NB4 (cell line): ENCODE measurements around the gene USP12.
"Not testable (repeated sequence)": the region's sequence is repeated elsewhere in the genome, so short reads cannot be mapped to it uniquely, and the experiment has no call there.

Experiments used
- DNase-seq: peaks from one replicate; pipeline ENCODE4 v3.0.0; 2010; ENCODE audit warnings: low read depth
- H3K4me3 ChIP-seq: one replicate; pipeline ENCODE4 v1.5.1; 2011; ENCODE audit warnings: mild to moderate bottlenecking, low read depth, low read length, moderate library complexity
- MYC ChIP-seq: IDR thresholded peaks from 2 replicates; pipeline ENCODE4 v1.6.1; 2011; ENCODE audit warnings: low read depth, low read length
- POLR2A ChIP-seq: IDR thresholded peaks from 2 replicates; pipeline ENCODE4 v1.6.1; 2011; ENCODE audit warnings: mild to moderate bottlenecking; ENCODE audit not compliant: insufficient read length; ENCODE audit errors: extremely low read depth
- TF ChIP-seq, protein P1 (sequence below): IDR thresholded peaks from 2 replicates; pipeline ENCODE4 v1.6.1; 2011; ENCODE audit warnings: low read depth, low read length
- TF ChIP-seq, protein P2 (sequence below): IDR thresholded peaks from one replicate; pipeline ENCODE4 v1.5.1; 2012; ENCODE audit warnings: low read depth, low read length

Gene USP12

DNA sequence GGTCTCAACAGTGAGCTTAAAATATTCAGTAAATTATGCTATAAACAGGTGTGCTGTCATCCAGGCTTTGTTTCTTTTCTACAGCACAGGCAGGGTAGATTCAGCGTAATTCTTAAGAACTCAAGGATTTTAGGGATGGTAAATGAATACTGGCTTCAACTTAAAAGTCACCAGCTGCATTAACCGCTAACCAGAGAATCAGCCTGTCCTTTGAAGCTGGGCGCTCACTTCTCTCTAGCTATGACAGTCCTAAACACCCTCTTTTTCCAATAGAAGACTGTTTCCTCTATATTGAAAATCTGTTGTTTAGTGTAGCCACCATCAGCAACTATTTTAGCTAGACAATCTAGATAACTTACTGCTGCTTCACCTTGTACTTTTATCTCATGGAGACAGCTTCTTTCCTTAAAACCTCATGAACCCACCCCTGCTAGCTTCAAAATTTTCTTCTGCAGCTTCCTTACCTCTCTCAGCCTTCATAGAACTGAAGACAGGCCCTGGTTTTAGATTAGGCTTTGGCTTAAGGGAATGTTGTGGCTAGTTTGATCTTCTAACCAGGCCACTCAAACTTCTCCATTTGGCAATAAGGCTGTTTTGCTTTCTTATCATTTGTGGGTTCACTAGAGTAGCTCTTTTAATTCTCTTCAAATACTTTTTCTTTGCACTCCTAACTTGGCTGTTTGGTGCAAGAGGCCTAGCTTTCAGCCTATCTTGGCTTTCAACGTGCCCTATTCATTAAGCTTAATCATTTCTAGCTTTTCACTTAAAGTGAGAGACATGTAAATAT lies 89.5 kb downstream of the USP12 start:
- no peak for DNase-seq
- TF ChIP-seq MYC, result no peak
- TF ChIP-seq, protein P1, sequence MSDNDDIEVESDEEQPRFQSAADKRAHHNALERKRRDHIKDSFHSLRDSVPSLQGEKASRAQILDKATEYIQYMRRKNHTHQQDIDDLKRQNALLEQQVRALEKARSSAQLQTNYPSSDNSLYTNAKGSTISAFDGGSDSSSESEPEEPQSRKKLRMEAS, result no peak
- no peak for TF ChIP-seq POLR2A
- TF ChIP-seq, protein P2, sequence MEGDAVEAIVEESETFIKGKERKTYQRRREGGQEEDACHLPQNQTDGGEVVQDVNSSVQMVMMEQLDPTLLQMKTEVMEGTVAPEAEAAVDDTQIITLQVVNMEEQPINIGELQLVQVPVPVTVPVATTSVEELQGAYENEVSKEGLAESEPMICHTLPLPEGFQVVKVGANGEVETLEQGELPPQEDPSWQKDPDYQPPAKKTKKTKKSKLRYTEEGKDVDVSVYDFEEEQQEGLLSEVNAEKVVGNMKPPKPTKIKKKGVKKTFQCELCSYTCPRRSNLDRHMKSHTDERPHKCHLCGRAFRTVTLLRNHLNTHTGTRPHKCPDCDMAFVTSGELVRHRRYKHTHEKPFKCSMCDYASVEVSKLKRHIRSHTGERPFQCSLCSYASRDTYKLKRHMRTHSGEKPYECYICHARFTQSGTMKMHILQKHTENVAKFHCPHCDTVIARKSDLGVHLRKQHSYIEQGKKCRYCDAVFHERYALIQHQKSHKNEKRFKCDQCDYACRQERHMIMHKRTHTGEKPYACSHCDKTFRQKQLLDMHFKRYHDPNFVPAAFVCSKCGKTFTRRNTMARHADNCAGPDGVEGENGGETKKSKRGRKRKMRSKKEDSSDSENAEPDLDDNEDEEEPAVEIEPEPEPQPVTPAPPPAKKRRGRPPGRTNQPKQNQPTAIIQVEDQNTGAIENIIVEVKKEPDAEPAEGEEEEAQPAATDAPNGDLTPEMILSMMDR, result no peak
- no peak overlapping the region for H3K4me3 ChIP-seq

DNA sequence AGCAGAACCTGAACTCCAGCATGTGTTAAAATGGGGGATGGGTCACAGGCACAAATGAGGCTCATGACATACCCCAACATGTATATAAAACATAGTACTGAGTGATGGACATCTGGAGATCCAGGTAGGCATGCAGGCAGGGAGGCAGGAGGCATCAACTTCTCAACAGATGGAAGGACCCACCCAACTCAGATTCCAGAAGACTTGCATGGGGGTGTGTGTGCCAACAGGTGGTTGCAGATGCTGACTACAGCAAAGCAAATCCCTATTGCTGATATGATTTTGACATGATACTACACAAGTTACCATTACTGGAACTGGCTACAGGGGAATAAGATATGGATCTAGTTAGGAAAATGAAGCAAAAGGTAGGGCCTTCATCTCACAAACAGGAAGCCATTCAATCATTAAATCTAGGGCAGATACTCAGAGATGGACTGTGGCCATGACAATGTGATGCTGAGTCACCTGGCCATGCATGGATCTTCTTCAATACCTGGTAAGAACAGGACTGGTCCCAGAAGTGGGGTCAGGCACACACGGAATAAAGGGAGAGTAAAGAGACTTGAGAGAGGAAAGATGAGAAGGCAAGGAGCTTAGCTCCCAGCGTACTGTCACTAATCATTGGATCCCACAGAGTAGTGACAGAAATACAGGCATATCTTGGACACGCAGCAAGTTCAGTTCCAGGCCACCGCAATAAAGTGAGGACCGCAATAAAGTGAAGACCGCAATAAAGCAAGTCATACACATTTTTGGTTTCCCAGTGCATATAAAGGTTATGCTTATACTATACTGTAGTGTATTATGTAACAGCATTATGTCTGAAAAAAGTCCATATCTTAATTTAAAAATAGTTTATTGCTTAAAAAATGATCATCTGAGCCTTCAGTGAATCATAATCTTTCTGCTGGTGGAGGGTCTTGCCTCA lies 91.3 kb downstream of the USP12 start:
- DNase-seq, result no peak
- H3K4me3 ChIP-seq, result no peak overlapping the region
- TF ChIP-seq, protein P1, result no peak
- TF ChIP-seq, protein P2, result no peak
- TF ChIP-seq POLR2A (no peak), MYC (no peak)

DNA sequence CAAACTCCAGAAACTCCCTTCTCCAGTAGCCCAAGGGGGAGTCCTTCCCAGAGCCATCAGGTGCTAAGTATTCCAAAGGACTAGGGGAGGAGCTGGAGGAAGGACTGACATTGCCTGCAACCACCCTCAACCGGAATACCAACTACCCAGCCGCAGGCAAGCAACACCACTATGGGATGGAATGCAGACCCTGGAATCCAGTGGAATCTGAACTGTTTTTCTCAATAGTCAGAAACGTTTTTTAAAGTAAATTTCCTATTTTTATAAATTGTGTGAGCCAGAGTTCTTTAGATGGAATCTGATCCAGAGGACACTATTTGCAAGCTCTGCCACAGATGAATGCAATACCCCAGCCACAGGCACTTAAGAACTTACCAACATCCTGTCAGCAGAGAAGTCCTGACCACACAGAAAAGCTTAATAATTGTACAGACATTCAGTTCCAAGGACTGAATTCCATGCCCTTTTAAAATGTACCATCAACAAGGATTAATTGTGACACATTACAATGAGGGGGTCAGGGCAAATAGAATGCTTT lies 92.1 kb downstream of the USP12 start:
- peak; percentile 39 for DNase-seq
- TF ChIP-seq POLR2A, result no peak
- TF ChIP-seq, protein P2, result no peak
- TF ChIP-seq, protein P1, result no peak
- no peak for TF ChIP-seq MYC
- H3K4me3 ChIP-seq, result no peak overlapping the region

DNA sequence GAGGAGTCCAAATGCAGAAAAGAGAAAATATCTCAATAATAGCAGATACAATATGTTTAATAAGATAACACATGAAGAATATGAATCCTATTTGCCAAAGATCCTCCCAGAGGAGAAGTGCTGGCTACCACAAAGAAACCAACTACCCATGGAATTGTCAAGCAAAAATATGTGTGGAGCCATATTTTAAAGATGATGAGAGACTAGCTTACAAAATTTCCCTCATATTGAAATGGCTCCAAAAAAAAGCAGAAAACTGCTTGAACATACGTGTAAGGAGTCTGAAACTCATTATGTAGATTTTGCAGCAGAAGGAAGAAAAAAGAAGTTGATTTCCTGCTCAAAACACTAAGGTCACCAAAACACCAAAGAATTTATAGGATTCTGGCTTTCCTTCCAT lies 94.2 kb downstream of the USP12 start:
- no peak overlapping the region for H3K4me3 ChIP-seq
- TF ChIP-seq MYC (no peak), POLR2A (no peak)
- TF ChIP-seq, protein P2, result no peak
- TF ChIP-seq, protein P1, result no peak
- DNase-seq, result no peak

DNA sequence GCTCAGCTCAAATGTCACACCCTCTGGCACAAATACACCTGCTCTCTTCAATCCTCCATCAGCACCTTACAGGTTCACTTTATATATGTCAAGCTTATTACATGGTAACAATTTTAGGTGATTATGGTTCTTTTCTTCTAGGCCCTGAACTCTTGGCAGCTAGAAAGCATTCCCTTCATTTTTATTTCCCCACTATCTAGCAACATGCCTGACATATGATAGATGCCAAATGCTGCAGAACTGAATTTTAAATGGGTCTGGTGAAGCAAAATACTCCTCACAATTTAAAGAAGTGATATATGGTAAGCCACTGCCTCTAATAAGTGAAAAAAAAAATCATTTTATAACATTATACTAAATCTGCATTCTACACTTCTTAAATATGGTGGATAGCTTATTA lies 95.2 kb downstream of the USP12 start:
- H3K4me3 ChIP-seq, result no peak overlapping the region
- no peak for DNase-seq
- no peak for TF ChIP-seq POLR2A
- TF ChIP-seq MYC, result no peak

DNA sequence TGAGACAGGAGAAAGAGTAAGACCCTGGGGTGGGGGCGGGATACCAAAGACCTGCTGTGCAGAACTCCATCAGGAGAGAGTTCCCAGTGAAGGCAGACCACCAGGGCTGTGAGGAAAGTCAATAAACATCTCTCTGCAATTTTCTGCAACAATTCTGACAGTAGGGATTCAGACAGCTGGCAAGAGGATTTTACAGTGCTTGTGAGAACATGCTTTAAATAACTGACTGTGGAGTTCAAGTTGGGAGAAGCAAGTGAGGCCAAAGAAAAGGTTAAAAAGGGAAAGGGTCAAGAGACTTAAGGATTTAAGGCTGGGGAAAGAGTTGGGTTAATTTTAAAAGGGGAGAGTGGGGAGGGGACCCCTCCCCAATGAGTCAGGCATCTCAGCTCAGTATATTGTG lies 98.4 kb downstream of the USP12 start:
- DNase-seq, result no peak
- H3K4me3 ChIP-seq, result no peak overlapping the region
- TF ChIP-seq POLR2A (no peak), MYC (no peak)
- TF ChIP-seq, protein P1, result no peak
- TF ChIP-seq, protein P2, result no peak

DNA sequence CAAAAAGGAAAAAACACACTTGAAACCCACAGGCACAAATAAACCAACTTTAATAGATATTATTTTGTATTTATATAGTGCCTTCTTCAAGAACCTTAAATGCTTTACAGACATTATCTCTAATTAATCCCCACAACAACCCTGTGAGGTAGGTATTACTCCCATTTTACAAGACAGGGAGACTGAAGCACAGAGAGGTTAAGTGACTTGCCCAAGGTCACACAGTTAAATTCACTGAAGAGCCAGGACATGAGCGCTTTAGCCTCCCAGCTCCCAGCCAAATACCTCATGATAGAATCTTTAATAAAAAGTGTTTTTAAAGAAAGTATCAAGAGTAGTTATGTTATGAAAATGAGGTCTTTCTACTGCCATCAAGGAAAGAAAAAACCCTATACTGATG lies 105.5 kb downstream of the USP12 start:
- not testable (repeated sequence) for DNase-seq, H3K4me3 ChIP-seq
